MM.1S (cell line): ENCODE measurements around the gene ALKBH2.

ENCODE experiments used
- CTCF ChIP-seq: fragments of 300-600 bp; sonication (generic); IDR thresholded peaks from 2 replicates; pipeline ENCODE4 v1.5.1; 2016; ENCODE audit warnings: antibody characterized with exemption, low read length, mixed read lengths
- EZH2 ChIP-seq: fragments of 300-600 bp; sonication (generic); optimal IDR thresholded peaks from 2 replicates; pipeline ENCODE3; 2017; ENCODE audit warnings: low read depth, mild to moderate bottlenecking, antibody characterized with exemption, low read length, mixed read lengths
- EZH2phosphoT487 ChIP-seq: fragments of 300-600 bp; sonication (generic); IDR thresholded peaks from 2 replicates; pipeline ENCODE4 v1.6.1; 2018; ENCODE audit warnings: antibody characterized with exemption, low read length

- TF ChIP-seq CTCF (no peak), EZH2phosphoT487 (no peak), EZH2 (no peak)
Observed at GRCh38 chr12:109115758-109116610, 22.7 kb upstream of the ALKBH2 start, which contains the start of gene ACACB.
